Measurements from ENCODE around the gene SF3B2.

SF3B2 gene

GRCh38 chr11:66051371-66051765, 796 bp upstream of the SF3B2 start:
- no peak for DNase-seq

DNA sequence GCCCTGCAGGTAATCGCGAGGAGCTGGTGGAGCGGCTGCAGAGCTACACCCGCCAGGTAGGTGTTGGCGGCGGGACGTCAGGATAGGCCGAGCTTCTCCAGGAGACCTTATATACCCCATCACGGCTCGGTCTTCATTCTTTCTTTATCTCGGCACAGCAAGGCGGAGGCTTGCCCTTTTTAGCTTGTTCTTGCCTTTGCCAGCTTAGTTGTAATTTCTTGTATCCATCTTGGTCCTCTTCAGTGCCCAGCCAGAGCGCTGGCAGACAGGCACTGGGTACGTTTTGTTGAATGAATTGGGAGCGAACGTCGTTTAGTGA, 459 bp downstream of the SF3B2 start:
- no peak for DNase-seq

DNA sequence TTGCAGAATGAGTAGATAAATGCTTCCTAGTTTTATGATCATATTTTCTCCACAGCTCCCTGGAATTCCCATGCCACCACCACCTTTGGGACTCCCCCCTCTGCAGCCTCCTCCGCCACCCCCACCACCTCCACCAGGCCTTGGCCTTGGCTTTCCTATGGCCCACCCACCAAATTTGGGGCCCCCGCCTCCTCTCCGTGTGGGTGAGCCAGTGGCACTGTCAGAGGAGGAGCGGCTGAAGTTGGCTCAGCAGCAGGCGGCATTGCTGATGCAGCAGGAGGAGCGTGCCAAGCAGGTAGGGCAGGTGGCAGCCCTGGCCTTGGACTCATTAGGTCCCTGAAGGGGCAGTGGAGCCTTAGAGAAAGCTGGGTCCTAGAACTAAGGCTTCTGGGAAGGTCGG, 2.9 kb downstream of the SF3B2 start:
- no peak for DNase-seq

DNA sequence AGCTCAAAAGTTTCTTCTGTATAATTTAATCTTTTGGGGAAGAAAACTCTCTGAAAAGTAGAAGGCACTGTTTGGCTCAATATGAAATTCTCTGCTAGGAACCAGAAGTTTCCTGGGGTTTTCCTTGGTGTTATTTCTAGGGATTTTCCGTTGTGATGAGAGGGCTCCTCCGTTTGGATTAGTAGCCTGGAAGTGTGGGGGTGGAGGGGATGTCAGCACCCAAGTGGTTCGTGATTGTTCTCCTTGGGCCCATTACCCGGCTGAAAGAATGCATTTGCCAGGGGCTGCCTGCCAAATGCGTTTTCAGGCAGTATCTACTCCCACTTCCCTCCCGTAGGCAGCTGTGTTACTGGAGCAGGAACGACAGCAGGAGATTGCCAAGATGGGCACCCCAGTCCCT, 4.3 kb downstream of the SF3B2 start:
- DNase-seq = no peak

DNA sequence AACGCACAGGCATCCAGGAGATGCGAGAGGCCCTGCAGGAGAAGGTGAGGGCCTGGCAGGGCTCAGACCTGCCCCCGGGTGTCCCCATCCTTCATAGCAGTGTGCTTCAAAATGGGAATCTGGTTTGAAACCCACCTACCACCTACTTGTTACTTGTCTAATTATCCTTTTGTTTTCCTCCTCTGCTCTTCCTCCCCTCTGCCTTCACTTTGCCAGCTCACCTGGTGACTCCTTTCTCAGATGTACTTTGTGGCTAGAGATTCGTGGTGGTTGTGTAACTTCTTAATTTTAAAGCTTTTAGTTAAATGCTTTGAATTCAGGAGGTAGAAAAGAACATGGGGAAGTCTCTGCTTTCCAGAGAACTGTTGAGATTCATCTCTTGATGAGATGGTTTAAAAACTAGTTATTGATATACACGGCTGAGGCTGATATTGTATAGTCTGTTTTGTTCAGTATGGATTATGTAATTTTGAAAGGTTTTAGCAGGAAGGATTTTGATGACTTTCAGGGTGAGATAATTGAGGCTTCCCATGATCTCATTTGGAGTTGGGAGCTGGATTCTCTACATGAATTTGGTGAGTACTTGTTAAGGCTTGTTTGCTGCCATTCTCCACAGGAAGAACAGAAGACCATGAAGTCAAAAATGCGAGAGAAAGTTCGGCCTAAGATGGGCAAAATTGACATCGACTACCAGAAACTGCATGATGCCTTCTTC, 8.0 kb downstream of the SF3B2 start:
- DNase-seq = no peak

GRCh38 chr11:66061268-66061667, 9.1 kb downstream of the SF3B2 start:
- no peak for DNase-seq

DNA sequence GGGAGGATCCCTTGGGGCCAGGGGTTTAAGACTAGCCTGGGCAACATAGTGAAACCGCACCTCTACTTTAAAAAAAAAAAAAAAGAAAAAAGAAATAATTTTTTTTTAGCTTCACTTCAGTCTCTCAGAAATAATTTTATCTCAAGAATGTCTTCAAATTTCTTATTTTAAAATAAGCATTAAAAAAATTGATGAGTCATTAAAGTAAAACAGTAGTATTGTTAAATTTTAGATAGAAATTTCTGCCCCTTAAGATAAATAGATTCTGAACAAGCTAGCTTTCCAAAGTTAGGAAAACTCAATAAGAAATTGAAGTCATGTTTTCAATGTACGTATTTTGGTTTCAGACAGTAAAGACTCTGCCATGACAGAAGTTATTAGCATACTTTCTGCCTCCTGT, 10.2 kb downstream of the SF3B2 start:
- no peak for DNase-seq

GRCh38 chr11:66063900-66064299, 11.7 kb downstream of the SF3B2 start:
- DNase-seq = no peak

DNA sequence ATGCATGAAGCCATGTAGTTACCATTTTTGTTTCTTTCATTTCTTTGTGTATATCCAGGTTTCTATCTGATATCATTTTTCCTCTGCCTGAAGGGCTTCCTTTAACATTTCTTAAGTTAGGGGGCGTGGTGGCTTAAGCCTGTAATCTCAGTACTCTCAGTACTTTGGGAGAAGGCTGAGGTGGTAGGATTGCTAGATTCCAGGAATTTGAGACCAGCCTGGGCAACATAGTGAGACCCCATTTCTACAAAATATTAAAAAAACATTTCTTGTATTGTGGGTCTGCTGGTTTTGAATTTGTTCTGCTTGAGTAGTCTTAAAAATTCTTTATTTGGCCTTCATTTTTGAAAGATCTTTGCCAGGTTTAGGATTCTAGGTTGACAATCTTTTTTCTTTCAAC, 12.4 kb downstream of the SF3B2 start:
- no peak for DNase-seq

DNA sequence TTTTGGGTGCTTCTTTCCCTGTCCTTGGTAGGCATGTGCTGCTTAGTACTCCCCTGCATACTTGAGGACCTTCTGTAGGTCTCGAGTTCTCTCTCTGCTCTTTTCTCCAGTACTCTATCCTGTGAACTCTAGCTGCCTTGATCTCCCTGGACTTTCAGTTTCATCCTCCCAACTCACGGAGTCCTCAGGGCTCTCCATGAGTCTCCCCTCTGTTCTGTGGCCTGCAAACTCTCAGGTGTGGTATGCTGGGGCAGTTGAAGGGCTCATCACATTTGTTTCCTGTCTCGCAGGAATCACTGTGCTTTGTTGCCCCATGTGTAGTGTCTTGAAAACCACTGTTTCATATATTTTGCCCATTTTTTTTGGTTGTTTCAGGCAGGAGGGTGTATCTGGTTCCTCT, 14.6 kb downstream of the SF3B2 start:
- DNase-seq = no peak

DNA sequence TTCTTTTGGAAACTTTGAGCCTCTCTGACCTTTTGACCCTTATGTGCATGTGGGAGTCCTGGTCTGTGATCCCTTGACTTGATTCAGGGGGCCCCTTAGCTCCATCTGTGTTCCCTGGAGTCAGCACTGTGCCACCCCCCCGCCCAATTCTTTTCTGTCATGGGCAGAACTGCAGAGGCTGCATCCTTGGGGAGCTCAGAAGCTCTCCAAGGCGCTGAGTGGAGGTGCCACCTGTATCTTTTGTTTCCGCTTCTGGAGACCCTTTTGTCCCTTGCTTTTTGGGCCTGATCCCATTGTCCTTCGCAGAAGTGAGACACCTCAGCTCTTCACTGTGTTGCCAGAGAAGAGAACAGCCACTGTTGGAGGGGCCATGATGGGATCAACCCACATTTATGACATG, 15.5 kb downstream of the SF3B2 start:
- no peak for DNase-seq

DNA sequence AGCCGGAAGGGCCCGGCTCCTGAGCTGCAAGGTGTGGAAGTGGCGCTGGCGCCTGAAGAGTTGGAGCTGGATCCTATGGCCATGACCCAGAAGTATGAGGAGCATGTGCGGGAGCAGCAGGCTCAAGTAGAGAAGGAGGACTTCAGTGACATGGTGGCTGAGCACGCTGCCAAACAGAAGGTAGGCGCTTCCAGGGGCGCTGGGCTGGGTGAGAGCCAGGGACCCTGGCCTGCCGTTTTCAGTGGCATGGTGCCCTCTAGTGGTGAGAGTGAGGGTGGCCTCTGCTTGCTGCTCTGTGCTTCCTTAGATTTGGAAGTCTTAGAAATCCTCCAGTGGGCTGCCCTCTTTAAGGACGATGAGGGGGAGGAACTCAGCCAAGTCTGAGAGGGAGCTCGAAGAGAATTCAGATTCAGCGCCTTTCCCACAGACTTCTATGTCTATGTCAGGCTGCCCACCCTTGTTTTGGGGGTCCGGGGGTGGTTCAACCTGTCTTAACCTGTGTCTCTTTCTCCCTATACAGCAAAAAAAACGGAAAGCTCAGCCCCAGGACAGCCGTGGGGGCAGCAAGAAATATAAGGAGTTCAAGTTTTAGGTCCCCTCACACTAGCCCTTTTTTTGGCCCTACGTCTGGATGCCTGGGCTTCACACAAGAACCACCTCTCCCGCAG, 16.1 kb downstream of the SF3B2 start:
- DNase-seq = peak in 10 of 14 donors; percentile 20 to 69 (median 35)

DNA sequence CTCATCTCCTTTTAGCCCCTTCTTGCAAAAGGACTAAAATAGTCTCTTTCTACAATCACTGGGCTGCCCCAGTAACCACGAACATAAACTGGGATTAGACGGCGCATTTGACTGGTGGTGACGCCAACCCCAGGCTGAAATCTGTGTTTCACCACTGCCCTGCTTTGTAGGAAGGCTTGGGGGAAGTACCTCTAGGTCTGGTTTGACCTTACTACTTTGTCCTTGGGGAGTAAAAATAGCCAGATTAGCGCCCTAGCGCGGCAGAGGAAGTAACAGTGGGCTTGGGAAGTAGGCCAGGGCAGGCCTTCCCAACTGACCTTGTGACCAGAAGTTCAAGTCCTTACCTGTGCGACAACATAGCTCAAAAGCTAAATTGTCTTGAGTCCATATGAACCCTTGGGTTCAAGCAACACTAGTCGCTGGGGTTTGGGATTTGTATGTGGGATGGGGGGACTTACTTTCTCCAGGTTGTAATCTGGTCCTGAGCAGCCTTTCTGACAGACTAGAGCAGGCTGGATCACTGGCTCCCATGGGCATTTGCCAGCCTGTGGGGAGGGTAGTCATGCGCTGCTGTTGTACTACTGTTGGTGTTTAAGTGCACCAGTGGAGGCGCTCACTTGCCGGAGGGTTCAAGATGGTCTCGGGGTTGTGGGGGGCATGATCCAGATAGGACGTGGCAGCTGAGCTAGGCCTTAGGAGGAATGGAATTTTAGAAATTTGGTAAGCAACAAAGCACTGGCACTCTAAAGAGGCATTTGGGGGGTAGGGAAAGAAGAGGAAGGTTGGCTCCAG, 17.0 kb downstream of the SF3B2 start:
- DNase-seq = peak in 11 of 14 donors; percentile 24 to 69 (median 54)

- DNase-seq = peak in 12 of 14 donors; percentile 23 to 86 (median 54)
These were observed 17.8 kb downstream of the SF3B2 start, which contains the start of gene PACS1 for GRCh38 chr11:66069715-66070603. TSS of gene PACS1 (plus strand) at chr11:66070272. CDS start at chr11:66070487, 215 bp downstream.

DNA sequence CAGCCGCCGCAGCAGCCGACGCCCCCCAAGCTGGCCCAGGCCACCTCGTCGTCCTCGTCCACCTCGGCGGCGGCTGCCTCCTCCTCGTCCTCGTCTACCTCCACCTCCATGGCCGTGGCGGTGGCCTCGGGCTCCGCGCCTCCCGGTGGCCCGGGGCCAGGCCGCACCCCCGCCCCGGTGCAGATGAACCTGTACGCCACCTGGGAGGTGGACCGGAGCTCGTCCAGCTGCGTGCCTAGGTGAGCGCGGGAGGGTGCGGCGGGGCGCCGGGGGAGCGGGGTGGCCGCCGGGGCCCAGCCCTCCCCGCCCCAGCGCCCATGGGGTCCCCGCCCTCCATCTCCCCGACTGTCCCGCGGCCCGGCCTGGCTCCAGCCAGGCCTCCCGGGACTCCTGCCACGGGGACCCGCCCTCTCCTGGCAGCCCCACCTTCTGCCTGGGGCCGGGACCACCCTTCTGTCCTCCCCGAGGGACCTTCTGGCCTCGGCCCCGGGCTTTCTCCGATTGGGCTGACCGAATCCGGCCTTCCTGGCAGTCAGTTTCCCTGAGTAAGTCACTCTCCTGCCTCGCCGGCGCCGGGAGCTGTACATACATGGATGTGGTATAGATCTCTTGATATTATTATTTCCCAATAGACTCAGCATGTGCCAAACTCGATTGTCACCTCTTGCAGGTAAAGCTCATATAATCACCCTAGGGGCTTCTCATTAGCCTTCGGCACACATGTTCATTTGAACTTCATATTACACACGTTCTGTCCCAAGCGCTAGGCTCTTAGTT, 18.6 kb downstream of the SF3B2 start:
- DNase-seq = peak in 9 of 14 donors; percentile 25 to 53 (median 41)

DNA sequence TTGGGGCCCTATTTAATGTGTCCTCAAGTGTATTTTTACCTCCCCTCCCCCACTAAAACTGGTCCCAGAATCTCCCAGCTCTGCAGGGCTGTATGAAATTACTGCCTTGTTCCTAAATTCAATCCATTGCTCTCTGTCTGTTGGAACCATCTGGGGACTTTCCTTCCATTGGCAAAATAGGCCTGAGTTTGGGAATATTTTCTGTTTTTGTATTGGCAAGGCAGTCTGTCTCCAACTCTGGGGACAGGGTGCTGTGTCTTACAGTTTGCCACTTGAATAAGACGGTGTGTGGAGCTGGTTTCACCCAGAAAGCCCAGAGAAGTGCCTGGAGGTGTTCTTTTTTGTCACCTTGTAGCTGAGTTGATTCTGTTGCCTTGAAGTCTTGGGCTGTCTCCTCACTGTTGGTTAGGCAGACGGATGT, 19.2 kb downstream of the SF3B2 start:
- DNase-seq = peak in 1 of 14 donors; percentile 48

- DNase-seq = no peak
These were observed 19.9 kb downstream of the SF3B2 start for GRCh38 chr11:66072081-66072480.

- no peak for DNase-seq
These were observed 20.4 kb downstream of the SF3B2 start for GRCh38 chr11:66072518-66072917.

GRCh38 chr11:66073669-66074068, 21.5 kb downstream of the SF3B2 start:
- DNase-seq = no peak

GRCh38 chr11:66075273-66075672, 23.1 kb downstream of the SF3B2 start:
- DNase-seq = no peak

DNA sequence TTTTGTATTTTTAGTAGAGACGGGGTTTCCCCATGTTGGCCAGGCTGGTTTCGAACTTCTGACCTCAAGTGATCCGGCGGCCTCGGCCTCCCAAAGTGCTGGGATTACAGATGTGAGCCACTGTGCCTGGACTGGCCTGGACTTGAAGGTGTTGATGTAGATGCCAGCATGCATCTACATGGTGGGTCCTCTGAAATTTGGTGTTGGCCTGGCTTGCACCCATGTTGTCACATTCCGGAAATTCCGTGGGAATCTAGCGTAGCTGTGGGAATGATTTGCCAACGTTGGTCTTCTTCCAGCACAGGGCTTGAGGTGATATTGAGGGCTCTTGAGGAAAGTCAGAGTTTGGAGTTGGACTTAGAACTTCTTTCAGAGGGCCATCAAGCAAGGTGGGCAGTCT, 24.4 kb downstream of the SF3B2 start:
- no peak for DNase-seq

GRCh38 chr11:66077927-66078326, 25.8 kb downstream of the SF3B2 start:
- DNase-seq = no peak
